GM23338 (cell line): ENCODE data around the gene SUCLG2. TPM values are rescaled to one million over a fixed set of nuclear protein-coding genes. Genes with fewer than 3 reads are reported as not detected.

Experiments
- ATAC-seq: fragments of 200-7000 bp; cut with Tn5 transposase; 3 replicates; pipeline ENCODE4 v1.9.1; 2020
- DNase-seq: peaks from one replicate; pipeline ENCODE4 v3.0.0-alpha.2; 2015; ENCODE audit warnings: low spot score
- H2AFZ ChIP-seq: fragments of 200-600 bp; sonication (generic); 2 replicates; pipeline ENCODE4 v1.8.0; 2016; ENCODE audit warnings: antibody characterized with exemption, mild to moderate bottlenecking, moderate library complexity
- H3F3A ChIP-seq: fragments of 200-600 bp; sonication (generic); replicated peaks from 2 replicates; pipeline ENCODE4 v1.8.0; 2017; ENCODE audit warnings: antibody characterized with exemption, mixed run types, low read depth
- H3K27ac ChIP-seq: fragments of 200-600 bp; sonication (generic); 2 replicates; pipeline ENCODE4 v1.6.1; 2016; ENCODE audit warnings: low read depth
- H3K27me3 ChIP-seq: fragments of 200-600 bp; sonication (generic); 2 replicates; pipeline ENCODE4 v1.8.0; 2016; ENCODE audit warnings: mild to moderate bottlenecking, mixed run types, moderate library complexity; ENCODE audit not compliant: insufficient read depth
- H3K36me3 ChIP-seq: fragments of 200-600 bp; sonication (generic); 2 replicates; pipeline ENCODE4 v1.8.0; 2016; ENCODE audit warnings: mild to moderate bottlenecking; ENCODE audit not compliant: insufficient read depth
- H3K4me1 ChIP-seq: fragments of 200-600 bp; sonication (generic); 2 replicates; pipeline ENCODE4 v1.8.0; 2016; ENCODE audit warnings: mild to moderate bottlenecking, moderate library complexity; ENCODE audit not compliant: insufficient read depth
- H3K4me2 ChIP-seq: fragments of 200-600 bp; sonication (generic); 2 replicates; pipeline ENCODE4 v1.7.1; 2017; ENCODE audit warnings: mixed run types
- H3K4me3 ChIP-seq: fragments of 200-600 bp; sonication (generic); 2 replicates; pipeline ENCODE4 v1.6.1; 2016; ENCODE audit warnings: mixed run types
- H3K79me2 ChIP-seq: fragments of 200-600 bp; sonication (generic); replicated peaks from 2 replicates; pipeline ENCODE4 v1.8.0; 2017; ENCODE audit warnings: mild to moderate bottlenecking; ENCODE audit not compliant: insufficient read depth
- H3K9me2 ChIP-seq: fragments of 200-600 bp; sonication (generic); 2 replicates; pipeline ENCODE4 v1.8.0; 2017; ENCODE audit not compliant: insufficient read depth
- H4K20me1 ChIP-seq: fragments of 200-600 bp; sonication (generic); replicated peaks from 2 replicates; pipeline ENCODE4 v1.8.0; 2017; ENCODE audit warnings: mild to moderate bottlenecking; ENCODE audit not compliant: insufficient read depth
- H3K27ac Mint-ChIP-seq: 2 replicates; pipeline ENCODE4 v1.8.0; 2020; ENCODE audit warnings: inconsistent platforms, mild to moderate bottlenecking, moderate library complexity, mixed read lengths
- H3K27me3 Mint-ChIP-seq: 3 replicates; pipeline ENCODE4 v1.8.0; 2022; ENCODE audit warnings: low read depth, mild to moderate bottlenecking, moderate library complexity, mixed read lengths, inconsistent platforms; ENCODE audit not compliant: insufficient read depth, poor library complexity
- H3K36me3 Mint-ChIP-seq: 3 replicates; pipeline ENCODE4 v1.8.0; 2021; ENCODE audit warnings: low read depth, mild to moderate bottlenecking, inconsistent platforms, moderate library complexity, mixed read lengths
- H3K4me1 Mint-ChIP-seq: 3 replicates; pipeline ENCODE4 v1.8.0; 2020; ENCODE audit warnings: mild to moderate bottlenecking, inconsistent platforms, mixed read lengths
- H3K4me3 Mint-ChIP-seq: 3 replicates; pipeline ENCODE4 v1.8.0; 2021; ENCODE audit warnings: moderate library complexity, mild to moderate bottlenecking, inconsistent platforms, mixed read lengths
- H3K9me3 Mint-ChIP-seq: 3 replicates; pipeline ENCODE4 v1.8.0; 2020; ENCODE audit warnings: moderate library complexity, mild to moderate bottlenecking, inconsistent platforms, mixed read lengths
- EZH2 ChIP-seq: fragments of 200-600 bp; sonication (generic); IDR thresholded peaks from one replicate; pipeline ENCODE4 v1.8.0; 2017; ENCODE audit warnings: antibody characterized with exemption, mild to moderate bottlenecking, low read depth; ENCODE audit not compliant: unreplicated experiment
- EZH2phosphoT487 ChIP-seq: fragments of 200-600 bp; sonication (generic); IDR thresholded peaks from one replicate; pipeline ENCODE4 v1.8.1; 2018; ENCODE audit warnings: antibody characterized with exemption; ENCODE audit not compliant: unreplicated experiment
- JUNB ChIP-seq: IDR thresholded peaks from one replicate; pipeline ENCODE4 v1.6.1; 2016; ENCODE audit warnings: antibody characterized with exemption; ENCODE audit not compliant: unreplicated experiment
- NANOG ChIP-seq: IDR thresholded peaks from 2 replicates; pipeline ENCODE4 v1.6.1; 2016; ENCODE audit warnings: antibody characterized with exemption, borderline replicate concordance
- POLR2AphosphoS5 ChIP-seq: IDR thresholded peaks from 2 replicates; pipeline ENCODE4 v1.6.1; 2016; ENCODE audit warnings: antibody characterized with exemption, low read depth
- STAT1 ChIP-seq: IDR thresholded peaks from one replicate; pipeline ENCODE4 v1.6.1; 2016; ENCODE audit warnings: antibody characterized with exemption; ENCODE audit not compliant: unreplicated experiment
- ZNF114 ChIP-seq: fragments of 250-450 bp; sonication (Bioruptor Pico); IDR thresholded peaks from 2 replicates; pipeline ENCODE4 v1.5.0; 2020; ENCODE audit warnings: mild to moderate bottlenecking, moderate library complexity
- ZNF331 ChIP-seq: fragments of 250-450 bp; sonication (Bioruptor Pico); IDR thresholded peaks from 2 replicates; pipeline ENCODE4 v1.5.0; 2020; ENCODE audit warnings: low read depth, mild to moderate bottlenecking, moderate library complexity
- polyA plus RNA-seq: library from polyadenylated mRNA; unstranded; fragments of >200 nt; fragmentation: Nextera tagmentation; extraction: Ambion mirVana; gene quantifications from 2 replicates; pipeline ENCODE4 v1.2.1, GENCODE V29; 2016
- total RNA-seq: library from RNA; depleted of rRNA; stranded (reverse); fragments of >200 nt; shearing (Covaris generic); gene quantifications from 2 replicates; pipeline ENCODE4 v1.2.3, GENCODE V29; 2014
- TF ChIP-seq, protein P1 (sequence below), 2 experiments: fragments of 200-600 bp in 1 of 2; sonication (generic) in 1 of 2; conservative IDR thresholded peaks; 2 replicates each; pipeline versions ENCODE4 v1.5.1 to v1.6.1; 2016 to 2017; ENCODE audit warnings: antibody characterized with exemption in 2 of 2, low read depth in 2 of 2, mild to moderate bottlenecking in 2 of 2, moderate library complexity in 1 of 2
- TF ChIP-seq, protein P2 (sequence below): IDR thresholded peaks from 2 replicates; pipeline ENCODE4 v1.6.1; 2016; ENCODE audit warnings: antibody characterized with exemption
- TF ChIP-seq, protein P3 (sequence below): fragments of 250-450 bp; sonication (Bioruptor Pico); IDR thresholded peaks from 2 replicates; pipeline ENCODE4 v1.5.0; 2020; ENCODE audit warnings: mild to moderate bottlenecking, moderate library complexity
- TF ChIP-seq, protein P4 (sequence below): IDR thresholded peaks from one replicate; pipeline ENCODE4 v1.6.1; 2018; ENCODE audit warnings: antibody characterized with exemption; ENCODE audit not compliant: unreplicated experiment

SUCLG2 gene
- total and polyA plus RNA-seq, 2 experiments from 2014 or later, result 29.3 to 39.0 TPM

DNA sequence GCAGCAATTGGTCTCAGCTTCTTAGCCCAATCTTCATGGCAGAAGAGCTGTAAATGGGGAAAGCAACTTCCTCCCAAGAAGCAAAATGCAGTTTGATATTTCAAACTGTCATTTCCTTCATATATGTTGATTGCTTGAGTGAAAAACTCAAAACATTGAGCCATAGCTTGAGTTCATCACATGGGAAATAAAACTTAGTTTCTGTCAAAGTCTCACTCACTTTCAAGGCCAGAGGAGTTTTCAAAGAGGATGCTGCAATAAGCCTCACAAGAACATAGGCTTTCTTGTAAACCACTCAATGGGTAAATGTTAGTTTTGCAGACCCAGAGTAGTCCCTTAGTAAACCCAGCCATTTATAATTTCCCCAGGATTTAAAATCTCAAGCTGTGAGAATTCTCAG, 29.1 kb upstream of the SUCLG2 start:
- H3K4me3 ChIP-seq, result no peak overlapping the region
- H2AFZ ChIP-seq, result no peak overlapping the region
- no peak for DNase-seq
- TF ChIP-seq, protein P1, sequence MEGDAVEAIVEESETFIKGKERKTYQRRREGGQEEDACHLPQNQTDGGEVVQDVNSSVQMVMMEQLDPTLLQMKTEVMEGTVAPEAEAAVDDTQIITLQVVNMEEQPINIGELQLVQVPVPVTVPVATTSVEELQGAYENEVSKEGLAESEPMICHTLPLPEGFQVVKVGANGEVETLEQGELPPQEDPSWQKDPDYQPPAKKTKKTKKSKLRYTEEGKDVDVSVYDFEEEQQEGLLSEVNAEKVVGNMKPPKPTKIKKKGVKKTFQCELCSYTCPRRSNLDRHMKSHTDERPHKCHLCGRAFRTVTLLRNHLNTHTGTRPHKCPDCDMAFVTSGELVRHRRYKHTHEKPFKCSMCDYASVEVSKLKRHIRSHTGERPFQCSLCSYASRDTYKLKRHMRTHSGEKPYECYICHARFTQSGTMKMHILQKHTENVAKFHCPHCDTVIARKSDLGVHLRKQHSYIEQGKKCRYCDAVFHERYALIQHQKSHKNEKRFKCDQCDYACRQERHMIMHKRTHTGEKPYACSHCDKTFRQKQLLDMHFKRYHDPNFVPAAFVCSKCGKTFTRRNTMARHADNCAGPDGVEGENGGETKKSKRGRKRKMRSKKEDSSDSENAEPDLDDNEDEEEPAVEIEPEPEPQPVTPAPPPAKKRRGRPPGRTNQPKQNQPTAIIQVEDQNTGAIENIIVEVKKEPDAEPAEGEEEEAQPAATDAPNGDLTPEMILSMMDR (conservative IDR thresholded peaks at IDR 0.05; ENCODE audit: low read depth in 2 of 2), result no peak
- TF ChIP-seq NANOG (no peak), EZH2phosphoT487 (no peak), EZH2 (no peak), JUNB (no peak), ZNF331 (CRISPR knock-in tag) (no peak), ZNF114 (CRISPR knock-in tag) (no peak), POLR2AphosphoS5 (no peak), STAT1 (no peak)
- TF ChIP-seq, protein P2, sequence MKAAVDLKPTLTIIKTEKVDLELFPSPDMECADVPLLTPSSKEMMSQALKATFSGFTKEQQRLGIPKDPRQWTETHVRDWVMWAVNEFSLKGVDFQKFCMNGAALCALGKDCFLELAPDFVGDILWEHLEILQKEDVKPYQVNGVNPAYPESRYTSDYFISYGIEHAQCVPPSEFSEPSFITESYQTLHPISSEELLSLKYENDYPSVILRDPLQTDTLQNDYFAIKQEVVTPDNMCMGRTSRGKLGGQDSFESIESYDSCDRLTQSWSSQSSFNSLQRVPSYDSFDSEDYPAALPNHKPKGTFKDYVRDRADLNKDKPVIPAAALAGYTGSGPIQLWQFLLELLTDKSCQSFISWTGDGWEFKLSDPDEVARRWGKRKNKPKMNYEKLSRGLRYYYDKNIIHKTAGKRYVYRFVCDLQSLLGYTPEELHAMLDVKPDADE, result no peak
- TF ChIP-seq, protein P3, sequence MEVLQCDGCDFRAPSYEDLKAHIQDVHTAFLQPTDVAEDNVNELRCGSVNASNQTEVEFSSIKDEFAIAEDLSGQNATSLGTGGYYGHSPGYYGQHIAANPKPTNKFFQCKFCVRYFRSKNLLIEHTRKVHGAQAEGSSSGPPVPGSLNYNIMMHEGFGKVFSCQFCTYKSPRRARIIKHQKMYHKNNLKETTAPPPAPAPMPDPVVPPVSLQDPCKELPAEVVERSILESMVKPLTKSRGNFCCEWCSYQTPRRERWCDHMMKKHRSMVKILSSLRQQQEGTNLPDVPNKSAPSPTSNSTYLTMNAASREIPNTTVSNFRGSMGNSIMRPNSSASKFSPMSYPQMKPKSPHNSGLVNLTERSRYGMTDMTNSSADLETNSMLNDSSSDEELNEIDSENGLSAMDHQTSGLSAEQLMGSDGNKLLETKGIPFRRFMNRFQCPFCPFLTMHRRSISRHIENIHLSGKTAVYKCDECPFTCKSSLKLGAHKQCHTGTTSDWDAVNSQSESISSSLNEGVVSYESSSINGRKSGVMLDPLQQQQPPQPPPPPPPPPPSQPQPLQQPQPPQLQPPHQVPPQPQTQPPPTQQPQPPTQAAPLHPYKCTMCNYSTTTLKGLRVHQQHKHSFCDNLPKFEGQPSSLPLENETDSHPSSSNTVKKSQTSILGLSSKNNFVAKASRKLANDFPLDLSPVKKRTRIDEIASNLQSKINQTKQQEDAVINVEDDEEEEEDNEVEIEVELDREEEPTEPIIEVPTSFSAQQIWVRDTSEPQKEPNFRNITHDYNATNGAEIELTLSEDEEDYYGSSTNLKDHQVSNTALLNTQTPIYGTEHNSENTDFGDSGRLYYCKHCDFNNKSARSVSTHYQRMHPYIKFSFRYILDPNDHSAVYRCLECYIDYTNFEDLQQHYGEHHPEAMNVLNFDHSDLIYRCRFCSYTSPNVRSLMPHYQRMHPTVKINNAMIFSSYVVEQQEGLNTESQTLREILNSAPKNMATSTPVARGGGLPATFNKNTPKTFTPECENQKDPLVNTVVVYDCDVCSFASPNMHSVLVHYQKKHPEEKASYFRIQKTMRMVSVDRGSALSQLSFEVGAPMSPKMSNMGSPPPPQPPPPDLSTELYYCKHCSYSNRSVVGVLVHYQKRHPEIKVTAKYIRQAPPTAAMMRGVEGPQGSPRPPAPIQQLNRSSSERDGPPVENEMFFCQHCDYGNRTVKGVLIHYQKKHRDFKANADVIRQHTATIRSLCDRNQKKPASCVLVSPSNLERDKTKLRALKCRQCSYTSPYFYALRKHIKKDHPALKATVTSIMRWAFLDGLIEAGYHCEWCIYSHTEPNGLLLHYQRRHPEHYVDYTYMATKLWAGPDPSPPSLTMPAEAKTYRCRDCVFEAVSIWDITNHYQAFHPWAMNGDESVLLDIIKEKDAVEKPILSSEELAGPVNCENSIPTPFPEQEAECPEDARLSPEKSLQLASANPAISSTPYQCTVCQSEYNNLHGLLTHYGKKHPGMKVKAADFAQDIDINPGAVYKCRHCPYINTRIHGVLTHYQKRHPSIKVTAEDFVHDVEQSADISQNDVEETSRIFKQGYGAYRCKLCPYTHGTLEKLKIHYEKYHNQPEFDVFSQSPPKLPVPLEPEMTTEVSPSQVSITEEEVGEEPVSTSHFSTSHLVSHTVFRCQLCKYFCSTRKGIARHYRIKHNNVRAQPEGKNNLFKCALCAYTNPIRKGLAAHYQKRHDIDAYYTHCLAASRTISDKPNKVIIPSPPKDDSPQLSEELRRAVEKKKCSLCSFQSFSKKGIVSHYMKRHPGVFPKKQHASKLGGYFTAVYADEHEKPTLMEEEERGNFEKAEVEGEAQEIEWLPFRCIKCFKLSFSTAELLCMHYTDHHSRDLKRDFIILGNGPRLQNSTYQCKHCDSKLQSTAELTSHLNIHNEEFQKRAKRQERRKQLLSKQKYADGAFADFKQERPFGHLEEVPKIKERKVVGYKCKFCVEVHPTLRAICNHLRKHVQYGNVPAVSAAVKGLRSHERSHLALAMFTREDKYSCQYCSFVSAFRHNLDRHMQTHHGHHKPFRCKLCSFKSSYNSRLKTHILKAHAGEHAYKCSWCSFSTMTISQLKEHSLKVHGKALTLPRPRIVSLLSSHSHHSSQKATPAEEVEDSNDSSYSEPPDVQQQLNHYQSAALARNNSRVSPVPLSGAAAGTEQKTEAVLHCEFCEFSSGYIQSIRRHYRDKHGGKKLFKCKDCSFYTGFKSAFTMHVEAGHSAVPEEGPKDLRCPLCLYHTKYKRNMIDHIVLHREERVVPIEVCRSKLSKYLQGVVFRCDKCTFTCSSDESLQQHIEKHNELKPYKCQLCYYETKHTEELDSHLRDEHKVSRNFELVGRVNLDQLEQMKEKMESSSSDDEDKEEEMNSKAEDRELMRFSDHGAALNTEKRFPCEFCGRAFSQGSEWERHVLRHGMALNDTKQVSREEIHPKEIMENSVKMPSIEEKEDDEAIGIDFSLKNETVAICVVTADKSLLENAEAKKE (CRISPR knock-in tag), result no peak
- TF ChIP-seq, protein P4, sequence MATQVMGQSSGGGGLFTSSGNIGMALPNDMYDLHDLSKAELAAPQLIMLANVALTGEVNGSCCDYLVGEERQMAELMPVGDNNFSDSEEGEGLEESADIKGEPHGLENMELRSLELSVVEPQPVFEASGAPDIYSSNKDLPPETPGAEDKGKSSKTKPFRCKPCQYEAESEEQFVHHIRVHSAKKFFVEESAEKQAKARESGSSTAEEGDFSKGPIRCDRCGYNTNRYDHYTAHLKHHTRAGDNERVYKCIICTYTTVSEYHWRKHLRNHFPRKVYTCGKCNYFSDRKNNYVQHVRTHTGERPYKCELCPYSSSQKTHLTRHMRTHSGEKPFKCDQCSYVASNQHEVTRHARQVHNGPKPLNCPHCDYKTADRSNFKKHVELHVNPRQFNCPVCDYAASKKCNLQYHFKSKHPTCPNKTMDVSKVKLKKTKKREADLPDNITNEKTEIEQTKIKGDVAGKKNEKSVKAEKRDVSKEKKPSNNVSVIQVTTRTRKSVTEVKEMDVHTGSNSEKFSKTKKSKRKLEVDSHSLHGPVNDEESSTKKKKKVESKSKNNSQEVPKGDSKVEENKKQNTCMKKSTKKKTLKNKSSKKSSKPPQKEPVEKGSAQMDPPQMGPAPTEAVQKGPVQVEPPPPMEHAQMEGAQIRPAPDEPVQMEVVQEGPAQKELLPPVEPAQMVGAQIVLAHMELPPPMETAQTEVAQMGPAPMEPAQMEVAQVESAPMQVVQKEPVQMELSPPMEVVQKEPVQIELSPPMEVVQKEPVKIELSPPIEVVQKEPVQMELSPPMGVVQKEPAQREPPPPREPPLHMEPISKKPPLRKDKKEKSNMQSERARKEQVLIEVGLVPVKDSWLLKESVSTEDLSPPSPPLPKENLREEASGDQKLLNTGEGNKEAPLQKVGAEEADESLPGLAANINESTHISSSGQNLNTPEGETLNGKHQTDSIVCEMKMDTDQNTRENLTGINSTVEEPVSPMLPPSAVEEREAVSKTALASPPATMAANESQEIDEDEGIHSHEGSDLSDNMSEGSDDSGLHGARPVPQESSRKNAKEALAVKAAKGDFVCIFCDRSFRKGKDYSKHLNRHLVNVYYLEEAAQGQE, result no peak
- no peak overlapping the region for H3K27ac ChIP-seq
- no peaks in the 10 kb centered on the region for H3K27me3 ChIP-seq
- no peaks in the 10 kb centered on the region for H3F3A ChIP-seq
- ATAC-seq, result no peak
- H3K27me3 Mint-ChIP-seq, result peaks cover 3% of the 10 kb centered on the region
- H3K4me1 ChIP-seq, result no peaks in the 10 kb centered on the region
- no peak overlapping the region for H3K4me2 ChIP-seq
- peaks cover 3% of the 10 kb centered on the region; the same call in 1 of the 3 replicates for H3K4me1 Mint-ChIP-seq
- H3K36me3 ChIP-seq, result no peaks in the 10 kb centered on the region
- no peaks in the 10 kb centered on the region for H4K20me1 ChIP-seq
- H3K4me3 Mint-ChIP-seq, result no peak overlapping the region
- H3K79me2 ChIP-seq, result no peaks in the 10 kb centered on the region
- H3K36me3 Mint-ChIP-seq, result no peaks in the 10 kb centered on the region
- H3K27ac Mint-ChIP-seq, result no peak overlapping the region
- no peaks in the 10 kb centered on the region for H3K9me3 Mint-ChIP-seq
- no peaks in the 10 kb centered on the region for H3K9me2 ChIP-seq
